Common myeloid progenitor, CD34-positive (primary cell): ENCODE data around the gene SLC8A1.

ENCODE experiments used
- CTCF ChIA-PET: fragments of 350-600 bp; sonication (Branson Sonifier 250); formaldehyde crosslinking; loops from one replicate; lab custom pipeline; 2021; ENCODE audit warnings: antibody characterized with exemption; lab: Charles Lee
- POLR2A ChIA-PET: fragments of 350-600 bp; sonication (Branson Sonifier 250); formaldehyde crosslinking; loops from one replicate; lab custom pipeline; 2021; ENCODE audit warnings: antibody characterized with exemption; lab: Charles Lee
- DNase-seq, 3 donors: peaks; one replicate each; pipeline versions ENCODE4 v3.0.0 to v3.0.0-alpha.2; 2013
- H3K27ac ChIP-seq, 2 experiments: 1 replicate in 1 of 2; 2 replicates in 1 of 2; pipeline ENCODE4 v1.7.0; 2013; ENCODE audit warnings: inconsistent platforms in 2 of 2, low read length in 2 of 2, mild to moderate bottlenecking in 2 of 2, low read depth in 1 of 2, moderate library complexity in 1 of 2; ENCODE audit not compliant: severe bottlenecking in 2 of 2, insufficient read depth in 1 of 2, poor library complexity in 1 of 2
- H3K27me3 ChIP-seq, 5 experiments: replicated peaks in 2 of 5; 1 replicate in 3 of 5; 2 replicates in 2 of 5; pipeline versions ENCODE4 v1.6.1 to v1.7.0; 2013; ENCODE audit warnings: low read length in 4 of 5, mild to moderate bottlenecking in 2 of 5, moderate library complexity in 2 of 5, inconsistent platforms in 1 of 5; ENCODE audit not compliant: insufficient read depth in 5 of 5, control insufficient read depth in 4 of 5
- H3K36me3 ChIP-seq, 4 experiments: 1 replicate in 2 of 4; 2 replicates in 2 of 4; pipeline versions ENCODE4 v1.6.1 to v1.7.0; 2013; ENCODE audit warnings: low read length in 3 of 4, control low read depth in 1 of 4, mild to moderate bottlenecking in 1 of 4; ENCODE audit not compliant: control insufficient read depth in 4 of 4, insufficient read depth in 4 of 4
- H3K4me1 ChIP-seq, 4 experiments: 1 replicate in 3 of 4; 2 replicates in 1 of 4; pipeline versions ENCODE4 v1.6.1 to v1.7.1; 2013; ENCODE audit warnings: low read length in 3 of 4, mild to moderate bottlenecking in 3 of 4, control low read depth in 1 of 4, inconsistent platforms in 1 of 4, moderate library complexity in 1 of 4; ENCODE audit not compliant: control insufficient read depth in 4 of 4, insufficient read depth in 4 of 4; ENCODE audit errors: control extremely low read depth in 1 of 4
- H3K4me3 ChIP-seq, 7 experiments: 1 replicate in 4 of 7; 2 replicates in 3 of 7; pipeline versions ENCODE4 v1.5.1 to v1.7.0; 2013; ENCODE audit warnings: mild to moderate bottlenecking in 7 of 7, low read length in 6 of 7, moderate library complexity in 6 of 7, inconsistent platforms in 2 of 7, low read depth in 2 of 7, control low read depth in 1 of 7; ENCODE audit not compliant: insufficient read depth in 4 of 7, control insufficient read depth in 1 of 7; ENCODE audit errors: extremely low read depth in 1 of 7
- H3K9me3 ChIP-seq, 5 experiments: 1 replicate in 4 of 5; 2 replicates in 1 of 5; pipeline versions ENCODE4 v1.6.1 to v1.7.1; 2013; ENCODE audit warnings: low read length in 4 of 5, mild to moderate bottlenecking in 2 of 5, inconsistent platforms in 1 of 5, low read depth in 1 of 5, moderate library complexity in 1 of 5; ENCODE audit not compliant: control insufficient read depth in 4 of 5, insufficient read depth in 2 of 5; ENCODE audit errors: control extremely low read depth in 1 of 5
- WGBS: methylation state at CpG from one replicate; pipeline ENCODE4 v1.1.5; 2013; ENCODE audit not compliant: insufficient coverage; 5-methylcytosine and 5-hydroxymethylcytosine counted together

Gene SLC8A1

GRCh38 chr2:40284797-40285196 lies 167.1 kb downstream of the SLC8A1 start:
- Histone ChIP-seq H3K27me3 (no peaks in the 10 kb centered on the region), H3K36me3 (no peaks in the 10 kb centered on the region), H3K9me3 (no peaks in the 10 kb centered on the region), H3K4me3 (no peak overlapping the region), H3K4me1 (no peaks in the 10 kb centered on the region), H3K27ac (no peak overlapping the region)
- no CpG with 5 or more reads among the region's 1 CpG for WGBS
- no peak for DNase-seq
- ChIA-PET POLR2A (no interaction called here), CTCF (interaction anchor here (3.5 kb wide), 1 partner anchor 9 kb away, joined by 10 read pairs; no protein-coding TSS in a partner anchor)

DNA sequence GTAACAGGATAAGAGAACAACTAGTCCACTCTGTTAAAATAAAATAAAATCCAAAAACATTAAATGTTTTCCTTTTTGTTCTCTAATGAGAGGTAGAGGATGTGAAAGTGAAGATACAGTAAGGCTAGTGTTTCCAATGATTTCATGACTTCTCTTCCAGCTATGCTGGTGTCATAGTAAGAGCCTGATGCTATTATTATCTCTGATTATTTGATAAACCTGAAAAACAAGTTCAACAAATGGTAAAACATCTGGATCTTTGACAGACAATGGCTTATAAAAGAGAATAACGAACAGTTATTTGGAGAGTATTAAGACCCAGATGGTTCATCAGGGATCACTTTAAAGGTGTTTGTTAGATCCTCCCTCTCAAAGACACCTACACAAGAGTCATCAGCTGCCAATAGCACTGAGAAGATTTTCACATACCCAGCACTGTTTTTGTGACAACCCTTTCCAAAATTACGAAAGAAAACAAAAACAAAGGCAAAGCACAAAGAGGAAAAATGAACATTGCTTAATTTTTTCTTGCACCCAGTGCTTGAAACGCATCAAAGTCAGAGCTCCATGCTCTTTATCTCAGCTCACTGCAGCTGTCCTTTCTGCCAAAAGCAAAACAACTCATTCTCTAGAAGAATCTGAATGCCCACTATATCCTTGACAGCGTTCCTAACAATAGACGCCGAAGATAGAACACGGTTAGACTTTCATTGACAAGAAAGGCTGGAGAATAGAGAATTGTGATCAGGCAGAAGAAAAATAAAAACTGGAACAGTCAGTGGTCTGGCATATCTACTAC lies 168.6 kb downstream of the SLC8A1 start:
- no peak overlapping the region for H3K27ac ChIP-seq
- H3K9me3 ChIP-seq: no peaks in the 10 kb centered on the region
- no peaks in the 10 kb centered on the region for H3K27me3 ChIP-seq
- H3K36me3 ChIP-seq: no peaks in the 10 kb centered on the region
- 90% methylated on average over 2 of the region's 7 CpGs for WGBS
- H3K4me3 ChIP-seq: no peak overlapping the region
- no peak for DNase-seq
- no peaks in the 10 kb centered on the region for H3K4me1 ChIP-seq
- ChIA-PET CTCF (interaction anchor here (3.5 kb wide), 1 partner anchor 8 kb away, joined by 10 read pairs; no protein-coding TSS in a partner anchor), POLR2A (no interaction called here)

GRCh38 chr2:40282428-40282827 lies 169.5 kb downstream of the SLC8A1 start:
- no peaks in the 10 kb centered on the region for H3K9me3 ChIP-seq
- POLR2A ChIA-PET: no interaction called here
- H3K4me3 ChIP-seq: no peak overlapping the region
- no peak overlapping the region for H3K27ac ChIP-seq
- 99% methylated on average over 6 of the region's 7 CpGs for WGBS
- CTCF ChIA-PET: no interaction called here
- no peaks in the 10 kb centered on the region for H3K4me1 ChIP-seq
- DNase-seq: no peak
- no peaks in the 10 kb centered on the region for H3K36me3 ChIP-seq
- no peaks in the 10 kb centered on the region for H3K27me3 ChIP-seq

- H3K4me1 ChIP-seq: no peaks in the 10 kb centered on the region
- CTCF ChIA-PET: no interaction called here
- no CpG with 5 or more reads among the region's 3 CpGs for WGBS
Observed at GRCh38 chr2:40281021-40281940, 170.6 kb downstream of the SLC8A1 start.

DNA sequence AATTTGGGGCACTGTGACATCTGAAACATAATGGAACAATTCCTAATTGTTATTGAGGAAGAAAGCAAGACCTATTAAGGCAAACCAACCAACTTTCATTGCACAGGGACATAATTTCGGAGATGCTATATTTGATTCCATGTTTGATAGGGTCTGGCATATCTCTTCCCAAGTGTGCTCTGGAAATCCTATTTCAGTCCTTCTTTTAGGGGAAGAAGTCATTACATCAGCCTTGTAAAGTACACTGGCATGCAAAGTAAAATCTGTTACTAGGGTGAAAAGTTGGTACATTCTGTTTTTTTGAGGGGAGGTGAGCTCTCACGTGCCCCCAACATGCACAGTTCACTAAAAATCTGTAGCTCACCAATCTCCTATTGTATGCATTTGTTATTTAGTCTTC lies 172.4 kb downstream of the SLC8A1 start:
- 100% methylated on average over 1 of the region's 2 CpGs for WGBS
- no peaks in the 10 kb centered on the region for H3K27me3 ChIP-seq
- H3K4me1 ChIP-seq: no peaks in the 10 kb centered on the region
- ChIA-PET POLR2A (no interaction called here), CTCF (interaction anchor here (1.3 kb wide), 1 partner anchor 36 kb away, joined by 3 read pairs; no protein-coding TSS in a partner anchor)
- H3K9me3 ChIP-seq: no peaks in the 10 kb centered on the region
- H3K27ac ChIP-seq: no peak overlapping the region
- no peak for DNase-seq
- no peak overlapping the region for H3K4me3 ChIP-seq
- no peaks in the 10 kb centered on the region for H3K36me3 ChIP-seq

More at GRCh38 chr2:40281021-40281940, 170.6 kb downstream of the SLC8A1 start:
- Histone ChIP-seq H3K36me3 (no peaks in the 10 kb centered on the region), H3K27me3 (no peaks in the 10 kb centered on the region), H3K27ac (no peak overlapping the region), H3K4me3 (no peak overlapping the region), H3K9me3 (no peaks in the 10 kb centered on the region)
- no peak for DNase-seq
- POLR2A ChIA-PET: no interaction called here

DNA sequence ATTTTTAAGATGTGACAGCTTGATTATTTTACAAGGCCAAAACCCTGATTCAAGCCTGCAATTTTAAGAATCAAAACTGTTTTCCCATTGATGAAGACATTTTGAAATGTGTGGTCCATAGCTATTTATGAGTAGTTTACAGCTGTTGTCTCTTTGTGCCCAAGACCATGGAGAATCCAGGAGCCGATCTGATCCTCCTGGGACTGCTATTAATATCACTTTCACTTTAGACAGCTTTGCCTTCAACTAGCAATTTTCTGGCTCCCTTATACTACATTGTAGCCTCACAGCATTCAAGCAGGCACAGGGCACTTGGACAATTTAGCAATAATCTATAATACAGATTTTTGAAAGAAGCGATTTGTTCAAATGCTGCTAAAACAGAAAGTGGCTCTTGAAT lies 172.9 kb downstream of the SLC8A1 start:
- H3K4me3 ChIP-seq: no peak overlapping the region
- POLR2A ChIA-PET: no interaction called here
- CTCF ChIA-PET: interaction anchor here (1.3 kb wide), 1 partner anchor 36 kb away, joined by 3 read pairs; no protein-coding TSS in a partner anchor
- no peak for DNase-seq
- H3K4me1 ChIP-seq: no peaks in the 10 kb centered on the region
- no peaks in the 10 kb centered on the region for H3K27me3 ChIP-seq
- H3K36me3 ChIP-seq: no peaks in the 10 kb centered on the region
- H3K9me3 ChIP-seq: no peaks in the 10 kb centered on the region
- no peak overlapping the region for H3K27ac ChIP-seq
- WGBS: 100% methylated on average over 1 of the region's 2 CpGs
